ENCODE data around the gene ADGB. TPM values are rescaled to one million over a fixed set of nuclear protein-coding genes. Genes with fewer than 3 reads are reported as not detected.

ADGB gene
- total RNA-seq, 1 experiment from 2014 or later: not detected

DNA sequence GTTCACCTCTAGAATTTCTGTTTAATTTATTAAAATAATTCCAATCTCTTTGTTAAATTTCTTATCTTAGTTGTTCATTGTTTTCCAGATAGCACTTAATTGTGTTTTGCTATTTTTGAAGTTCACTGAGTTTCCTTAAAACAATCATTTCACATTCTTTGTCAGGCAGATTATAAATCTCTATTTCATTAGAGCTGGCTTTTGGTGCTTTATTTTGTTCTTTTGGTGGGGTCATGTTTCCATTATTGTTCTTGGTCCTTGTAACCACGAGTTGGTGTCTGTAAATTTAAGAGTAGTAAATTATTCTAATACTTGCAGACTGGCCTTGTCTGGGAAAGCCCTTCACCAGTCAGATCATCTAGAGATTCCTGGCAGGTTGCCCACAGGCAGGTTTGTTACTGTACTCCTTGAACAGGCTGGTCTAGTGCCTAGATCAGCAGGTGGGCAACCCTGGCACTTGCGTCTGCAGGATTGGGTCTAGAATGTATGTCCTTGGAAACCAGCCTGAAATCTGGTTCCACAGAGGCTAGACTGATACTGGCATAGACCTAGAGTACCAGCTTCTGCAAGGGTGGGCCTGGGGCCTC, 110.4 kb downstream of the ADGB start:
- no peak overlapping the region for H3K4me2 ChIP-seq (ENCODE audit: low read depth, low read length, poor library complexity, severe bottlenecking)
- H3K79me2 ChIP-seq (ENCODE audit: low read length): no peaks in the 10 kb centered on the region
- no peaks in the 10 kb centered on the region for H3K36me3 ChIP-seq (ENCODE audit: insufficient read depth, low read length)
- no peak overlapping the region for H2AFZ ChIP-seq (ENCODE audit: low read length)
- no peak overlapping the region for H3K4me3 ChIP-seq (ENCODE audit: low read length)
- no peak for DNase-seq
- H3K9me3 ChIP-seq (ENCODE audit: low read length): no peaks in the 10 kb centered on the region
- no peak overlapping the region for H3K9ac ChIP-seq (ENCODE audit: low read length)
- H3K4me1 ChIP-seq (ENCODE audit: low read length): no peaks in the 10 kb centered on the region
- no peaks in the 10 kb centered on the region for H3K9me2 ChIP-seq (replicated peaks; ENCODE audit: insufficient read depth, low read length)
- H3K27ac ChIP-seq (ENCODE audit: low read length): no peak overlapping the region
- H3K27me3 ChIP-seq (ENCODE audit: low read length): no peaks in the 10 kb centered on the region
- no peaks in the 10 kb centered on the region for H4K20me1 ChIP-seq (ENCODE audit: insufficient read depth, low read depth, low read length)

GRCh38 chr6:146719387-146719786, 120.6 kb downstream of the ADGB start:
- H3K9ac ChIP-seq (ENCODE audit: low read length): no peak overlapping the region
- H3K9me3 ChIP-seq (ENCODE audit: low read length): no peaks in the 10 kb centered on the region
- H2AFZ ChIP-seq (ENCODE audit: low read length): no peak overlapping the region
- H3K4me1 ChIP-seq (ENCODE audit: low read length): no peaks in the 10 kb centered on the region
- H3K4me2 ChIP-seq (ENCODE audit: low read depth, low read length, poor library complexity, severe bottlenecking): no peak overlapping the region
- no peak overlapping the region for H3K4me3 ChIP-seq (ENCODE audit: low read length)
- no peaks in the 10 kb centered on the region for H4K20me1 ChIP-seq (ENCODE audit: insufficient read depth, low read depth, low read length)
- no peak overlapping the region for H3K27ac ChIP-seq (ENCODE audit: low read length)
- no peaks in the 10 kb centered on the region for H3K79me2 ChIP-seq (ENCODE audit: low read length)
- no peaks in the 10 kb centered on the region for H3K36me3 ChIP-seq (ENCODE audit: insufficient read depth, low read length)
- no peaks in the 10 kb centered on the region for H3K9me2 ChIP-seq (replicated peaks; ENCODE audit: insufficient read depth, low read length)
- no peak for DNase-seq
- H3K27me3 ChIP-seq (ENCODE audit: low read length): no peaks in the 10 kb centered on the region

- no peaks in the 10 kb centered on the region for H4K20me1 ChIP-seq (ENCODE audit: insufficient read depth, low read depth, low read length)
- no peak for DNase-seq
These were observed 140.9 kb downstream of the ADGB start for GRCh38 chr6:146739696-146740095.

DNA sequence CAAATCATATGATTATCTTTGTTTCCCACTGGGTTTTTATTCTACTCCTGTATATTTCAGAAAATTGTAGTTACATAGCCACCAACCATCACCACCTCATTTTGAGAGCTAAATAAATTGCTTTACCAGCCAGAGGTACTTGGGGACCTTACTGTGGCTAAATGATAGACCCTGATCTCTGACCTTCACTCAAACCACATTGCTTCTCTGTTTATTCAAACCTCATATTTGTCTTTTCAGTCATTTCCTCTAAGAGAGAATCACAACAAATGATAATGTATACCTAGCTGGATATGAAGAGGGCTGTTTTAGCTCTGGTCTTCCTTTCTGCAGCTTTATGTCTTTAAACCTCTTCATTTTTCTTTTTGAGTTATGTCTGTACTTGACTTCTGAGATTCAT, 142.8 kb downstream of the ADGB start:
- no peaks in the 10 kb centered on the region for H3K79me2 ChIP-seq (ENCODE audit: low read length)
- no peak overlapping the region for H3K27ac ChIP-seq (ENCODE audit: low read length)
- no peak for DNase-seq
- no peak overlapping the region for H2AFZ ChIP-seq (ENCODE audit: low read length)
- no peaks in the 10 kb centered on the region for H3K36me3 ChIP-seq (ENCODE audit: insufficient read depth, low read length)
- no peaks in the 10 kb centered on the region for H3K4me1 ChIP-seq (ENCODE audit: low read length)
- H4K20me1 ChIP-seq (ENCODE audit: insufficient read depth, low read depth, low read length): no peaks in the 10 kb centered on the region
- no peaks in the 10 kb centered on the region for H3K9me3 ChIP-seq (ENCODE audit: low read length)
- H3K27me3 ChIP-seq (ENCODE audit: low read length): no peaks in the 10 kb centered on the region
- no peak overlapping the region for H3K4me2 ChIP-seq (ENCODE audit: low read depth, low read length, poor library complexity, severe bottlenecking)
- H3K4me3 ChIP-seq (ENCODE audit: low read length): no peak overlapping the region
- no peak overlapping the region for H3K9ac ChIP-seq (ENCODE audit: low read length)
- no peaks in the 10 kb centered on the region for H3K9me2 ChIP-seq (replicated peaks; ENCODE audit: insufficient read depth, low read length)

More at GRCh38 chr6:146739696-146740095, 140.9 kb downstream of the ADGB start:
- no peak overlapping the region for H3K4me2 ChIP-seq (ENCODE audit: low read depth, low read length, poor library complexity, severe bottlenecking)
- no peaks in the 10 kb centered on the region for H3K27me3 ChIP-seq (ENCODE audit: low read length)
- H3K27ac ChIP-seq (ENCODE audit: low read length): no peak overlapping the region
- no peaks in the 10 kb centered on the region for H3K36me3 ChIP-seq (ENCODE audit: insufficient read depth, low read length)
- H3K4me1 ChIP-seq (ENCODE audit: low read length): no peaks in the 10 kb centered on the region
- H3K4me3 ChIP-seq (ENCODE audit: low read length): no peak overlapping the region
- H3K9me3 ChIP-seq (ENCODE audit: low read length): no peaks in the 10 kb centered on the region
- no peaks in the 10 kb centered on the region for H3K9me2 ChIP-seq (replicated peaks; ENCODE audit: insufficient read depth, low read length)
- no peak overlapping the region for H3K9ac ChIP-seq (ENCODE audit: low read length)
- no peaks in the 10 kb centered on the region for H3K79me2 ChIP-seq (ENCODE audit: low read length)
- no peak overlapping the region for H2AFZ ChIP-seq (ENCODE audit: low read length)

GRCh38 chr6:146753306-146753705, 154.5 kb downstream of the ADGB start:
- Histone ChIP-seq H4K20me1 (ENCODE audit: insufficient read depth, low read depth, low read length) (no peaks in the 10 kb centered on the region), H3K27me3 (ENCODE audit: low read length) (no peaks in the 10 kb centered on the region), H3K9me3 (ENCODE audit: low read length) (no peaks in the 10 kb centered on the region), H3K27ac (ENCODE audit: low read length) (no peak overlapping the region), H3K36me3 (ENCODE audit: insufficient read depth, low read length) (no peaks in the 10 kb centered on the region), H3K9me2 (replicated peaks; ENCODE audit: insufficient read depth, low read length) (no peaks in the 10 kb centered on the region), H3K9ac (ENCODE audit: low read length) (no peak overlapping the region), H3K79me2 (ENCODE audit: low read length) (no peaks in the 10 kb centered on the region), H3K4me3 (ENCODE audit: low read length) (no peak overlapping the region), H3K4me1 (ENCODE audit: low read length) (no peaks in the 10 kb centered on the region), H2AFZ (ENCODE audit: low read length) (no peak overlapping the region), H3K4me2 (ENCODE audit: low read depth, low read length, poor library complexity, severe bottlenecking) (no peak overlapping the region)
- no peak for DNase-seq

- H3K27me3 ChIP-seq (ENCODE audit: low read length): no peaks in the 10 kb centered on the region
- no peaks in the 10 kb centered on the region for H3K9me2 ChIP-seq (replicated peaks; ENCODE audit: insufficient read depth, low read length)
- H3K79me2 ChIP-seq (ENCODE audit: low read length): no peaks in the 10 kb centered on the region
- no peaks in the 10 kb centered on the region for H3K4me1 ChIP-seq (ENCODE audit: low read length)
- no peaks in the 10 kb centered on the region for H4K20me1 ChIP-seq (ENCODE audit: insufficient read depth, low read depth, low read length)
- H3K4me3 ChIP-seq (ENCODE audit: low read length): no peak overlapping the region
- no peak overlapping the region for H3K9ac ChIP-seq (ENCODE audit: low read length)
- no peaks in the 10 kb centered on the region for H3K36me3 ChIP-seq (ENCODE audit: insufficient read depth, low read length)
- H3K4me2 ChIP-seq (ENCODE audit: low read depth, low read length, poor library complexity, severe bottlenecking): no peak overlapping the region
- no peak overlapping the region for H3K27ac ChIP-seq (ENCODE audit: low read length)
- H3K9me3 ChIP-seq (ENCODE audit: low read length): no peaks in the 10 kb centered on the region
- DNase-seq: no peak
- no peak overlapping the region for H2AFZ ChIP-seq (ENCODE audit: low read length)
These were observed 168.9 kb downstream of the ADGB start for GRCh38 chr6:146767632-146768031.

GRCh38 chr6:146768722-146769121, 169.9 kb downstream of the ADGB start:
- no peak overlapping the region for H3K27ac ChIP-seq (ENCODE audit: low read length)
- no peak overlapping the region for H3K9ac ChIP-seq (ENCODE audit: low read length)
- no peak overlapping the region for H2AFZ ChIP-seq (ENCODE audit: low read length)
- no peaks in the 10 kb centered on the region for H3K9me3 ChIP-seq (ENCODE audit: low read length)
- no peaks in the 10 kb centered on the region for H3K79me2 ChIP-seq (ENCODE audit: low read length)
- no peaks in the 10 kb centered on the region for H3K9me2 ChIP-seq (replicated peaks; ENCODE audit: insufficient read depth, low read length)
- no peak overlapping the region for H3K4me3 ChIP-seq (ENCODE audit: low read length)
- H3K4me2 ChIP-seq (ENCODE audit: low read depth, low read length, poor library complexity, severe bottlenecking): no peak overlapping the region
- H3K4me1 ChIP-seq (ENCODE audit: low read length): no peaks in the 10 kb centered on the region
- no peaks in the 10 kb centered on the region for H4K20me1 ChIP-seq (ENCODE audit: insufficient read depth, low read depth, low read length)
- no peak for DNase-seq
- H3K36me3 ChIP-seq (ENCODE audit: insufficient read depth, low read length): no peaks in the 10 kb centered on the region
- no peaks in the 10 kb centered on the region for H3K27me3 ChIP-seq (ENCODE audit: low read length)

DNA sequence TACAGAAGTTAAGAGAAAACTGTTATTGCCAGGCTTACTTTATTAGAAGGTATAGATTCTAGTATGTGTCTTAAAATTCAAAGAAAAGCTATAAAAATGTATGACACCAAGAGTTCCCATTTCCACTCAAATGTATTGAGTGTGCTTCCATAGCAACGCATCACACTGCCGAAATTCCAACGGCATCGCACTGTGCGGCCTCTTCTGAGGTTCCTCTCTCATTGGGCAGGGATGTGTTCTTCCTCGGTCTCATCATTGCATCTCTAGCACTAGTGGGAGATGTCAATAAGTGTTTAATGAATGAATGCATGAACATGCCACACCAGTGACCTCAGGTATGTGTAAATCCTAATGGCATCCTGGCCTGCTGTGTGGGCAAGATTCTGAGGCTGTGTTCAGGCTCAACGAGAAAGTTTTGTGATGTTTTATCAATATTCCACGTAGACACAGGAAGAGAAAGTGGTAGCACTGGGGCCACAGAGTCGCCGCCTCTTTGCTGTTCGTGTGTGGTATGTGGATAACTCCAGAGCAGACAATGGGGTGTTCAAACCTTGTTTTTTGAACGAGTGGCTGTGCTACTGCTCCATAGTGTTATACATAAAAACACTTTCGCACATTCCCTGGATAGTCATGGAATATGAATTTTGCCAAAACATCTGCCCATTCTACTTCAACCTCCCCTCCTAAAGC, 171.6 kb downstream of the ADGB start:
- H3K79me2 ChIP-seq (ENCODE audit: low read length): no peaks in the 10 kb centered on the region
- no peaks in the 10 kb centered on the region for H3K9me2 ChIP-seq (replicated peaks; ENCODE audit: insufficient read depth, low read length)
- no peaks in the 10 kb centered on the region for H4K20me1 ChIP-seq (ENCODE audit: insufficient read depth, low read depth, low read length)
- no peaks in the 10 kb centered on the region for H3K27me3 ChIP-seq (ENCODE audit: low read length)
- no peak for DNase-seq
- H3K27ac ChIP-seq (ENCODE audit: low read length): no peak overlapping the region
- H3K9me3 ChIP-seq (ENCODE audit: low read length): no peaks in the 10 kb centered on the region
- H3K36me3 ChIP-seq (ENCODE audit: insufficient read depth, low read length): no peaks in the 10 kb centered on the region
- no peak overlapping the region for H3K9ac ChIP-seq (ENCODE audit: low read length)
- no peaks in the 10 kb centered on the region for H3K4me1 ChIP-seq (ENCODE audit: low read length)
- no peak overlapping the region for H3K4me2 ChIP-seq (ENCODE audit: low read depth, low read length, poor library complexity, severe bottlenecking)
- no peak overlapping the region for H2AFZ ChIP-seq (ENCODE audit: low read length)
- H3K4me3 ChIP-seq (ENCODE audit: low read length): no peak overlapping the region
